ENCODE results near the gene CALML3.

- TF ChIP-seq CTCF (IDR thresholded peaks at IDR 0.05) (no peak), POLR2AphosphoS5 (IDR thresholded peaks at IDR 0.05; ENCODE audit: low read depth, low read length) (no peak), REST (IDR thresholded peaks at IDR 0.05; ENCODE audit: insufficient read depth in 1 of 2, low read depth in 2 of 2, low read length in 1 of 2) (no peak), TCF7L2 (IDR thresholded peaks at IDR 0.05; ENCODE audit: low read depth, low read length) (no peak), SIN3A (IDR thresholded peaks at IDR 0.05; ENCODE audit: borderline replicate concordance, insufficient read depth, low read depth, low read length) (no peak)
Observed at GRCh38 chr10:5497289-5497688, 27.5 kb upstream of the CALML3 start.
